PC-3 (cell line): ENCODE data around the gene MSI2. TPM values are rescaled to one million over a fixed set of nuclear protein-coding genes. Genes with fewer than 3 reads are reported as not detected.

Experiments used
- ATAC-seq: fragments of 200-7000 bp; cut with Tn5 transposase; 2 replicates; pipeline ENCODE4 v1.9.1; 2020; ENCODE audit warnings: mild to moderate bottlenecking, moderate library complexity
- BruUV-seq: library from RNA; stranded (reverse); fragments of 400-500 nt; replicated peaks from 2 replicates; lab custom pipeline; 2021; lab: Mats Ljungman, UMichigan
- CTCF ChIA-PET: fragments of 300-600 bp; sonication (Branson Sonifier 250); formaldehyde crosslinking; loops from one replicate; lab custom pipeline; 2022; ENCODE audit warnings: antibody characterized with exemption; lab: Charles Lee
- POLR2A ChIA-PET: fragments of 300-600 bp; sonication (Branson Sonifier 250); formaldehyde crosslinking; loops from one replicate; lab custom pipeline; 2022; ENCODE audit warnings: antibody characterized with exemption; ENCODE audit not compliant: unreplicated experiment; lab: Charles Lee
- DNase-seq: peaks from one replicate; pipeline ENCODE4 v3.0.0-alpha.2; 2015
- H2AFZ ChIP-seq: fragments of 300-600 bp; sonication (generic); 2 replicates; pipeline ENCODE4 v1.6.0; 2016; ENCODE audit warnings: antibody characterized with exemption, low read length
- H3F3A ChIP-seq: fragments of 300-600 bp; sonication (generic); one replicate; pipeline ENCODE4 v1.6.0; 2017; ENCODE audit warnings: antibody characterized with exemption, low read length, control low read depth, mild to moderate bottlenecking; ENCODE audit not compliant: unreplicated experiment
- H3K27ac ChIP-seq: fragments of 300-600 bp; sonication (generic); 2 replicates; pipeline ENCODE4 v1.5.1; 2016; ENCODE audit warnings: mild to moderate bottlenecking, low read length
- H3K27me3 ChIP-seq: fragments of 300-600 bp; sonication (generic); 2 replicates; pipeline ENCODE4 v1.6.1; 2016; ENCODE audit warnings: low read length, mixed read lengths
- H3K36me3 ChIP-seq: fragments of 300-600 bp; sonication (generic); 2 replicates; pipeline ENCODE4 v1.6.1; 2016; ENCODE audit warnings: low read depth, mixed run types, low read length, mixed read lengths
- H3K4me1 ChIP-seq: fragments of 300-600 bp; sonication (generic); 2 replicates; pipeline ENCODE4 v1.5.1; 2016; ENCODE audit warnings: low read length; ENCODE audit not compliant: insufficient read depth
- H3K4me2 ChIP-seq: fragments of 300-600 bp; sonication (generic); 2 replicates; pipeline ENCODE4 v1.6.0; 2016; ENCODE audit warnings: low read length
- H3K4me3 ChIP-seq: fragments of 300-600 bp; sonication (generic); 2 replicates; pipeline ENCODE4 v1.5.1; 2016; ENCODE audit warnings: mild to moderate bottlenecking, low read length, mixed read lengths
- H3K79me2 ChIP-seq: fragments of 300-600 bp; sonication (generic); 2 replicates; pipeline ENCODE4 v1.6.1; 2017; ENCODE audit warnings: low read length, mixed read lengths
- H3K9ac ChIP-seq: fragments of 300-600 bp; sonication (generic); 2 replicates; pipeline ENCODE4 v1.6.0; 2016; ENCODE audit warnings: mild to moderate bottlenecking, low read length
- H3K9me2 ChIP-seq: fragments of 300-600 bp; sonication (generic); replicated peaks from 2 replicates; pipeline ENCODE4 v1.6.1; 2016; ENCODE audit warnings: mixed run types, low read length, mixed read lengths
- H3K9me3 ChIP-seq: fragments of 300-600 bp; sonication (generic); 2 replicates; pipeline ENCODE4 v1.6.1; 2016; ENCODE audit warnings: low read length, mixed read lengths
- H4K20me1 ChIP-seq: fragments of 300-600 bp; sonication (generic); 2 replicates; pipeline ENCODE4 v1.6.1; 2016; ENCODE audit warnings: low read length, mixed read lengths
- CTCF ChIP-seq: fragments of 300-600 bp; sonication (generic); conservative IDR thresholded peaks from 2 replicates; pipeline ENCODE4 v1.5.1; 2017; ENCODE audit warnings: antibody characterized with exemption, low read depth, mild to moderate bottlenecking, low read length
- EZH2 ChIP-seq: fragments of 300-600 bp; sonication (generic); IDR thresholded peaks from one replicate; pipeline ENCODE4 v1.6.1; 2017; ENCODE audit warnings: antibody characterized with exemption, mild to moderate bottlenecking, low read length; ENCODE audit not compliant: unreplicated experiment
- EZH2phosphoT487 ChIP-seq: fragments of 300-600 bp; sonication (generic); IDR thresholded peaks from 2 replicates; pipeline ENCODE4 v1.6.1; 2018; ENCODE audit warnings: mild to moderate bottlenecking, antibody characterized with exemption, low read length, borderline replicate concordance
- intact Hi-C: fragments of 100-400 bp; cut with micrococcal nuclease; formaldehyde crosslinking; loops from 2 replicates; pipeline ENCODE4 v1.9.0; 2023
- total RNA-seq: library from RNA; depleted of rRNA; stranded (reverse); fragments of >200 nt; gene quantifications from 2 replicates; pipeline ENCODE4 v1.2.3, GENCODE V29; 2014

MSI2 gene
- total RNA-seq, 1 experiment from 2014 or later = 54.7 TPM

- TF ChIP-seq CTCF = peak; percentile 24; the same call in 1 of the 2 replicates
- TF ChIP-seq EZH2 = no peak
- Histone ChIP-seq H4K20me1 (no peaks in the 10 kb centered on the region), H3K4me3 (peak overlapping the region; percentile 44), H3K27ac (peak overlapping the region; percentile 83), H3K4me2 (peak overlapping the region; percentile 79), H3K9ac (peak overlapping the region; percentile 74), H3K9me3 (no peaks in the 10 kb centered on the region), H3K36me3 (no peaks in the 10 kb centered on the region; the same call in 1 of the 2 replicates), H3K4me1 (peaks cover 20% of the 10 kb centered on the region), H2AFZ (peak overlapping the region; percentile 43), H3F3A (no peaks in the 10 kb centered on the region), H3K27me3 (no peaks in the 10 kb centered on the region), H3K9me2 (no peaks in the 10 kb centered on the region), H3K79me2 (no peaks in the 10 kb centered on the region)
- ChIA-PET POLR2A (interaction anchor here (0.5 to 0.6 kb wide), 4 partner anchors 45 to 963 kb away, joined by 3 to 11 read pairs (median 4); partner anchors contain the start of gene DYNLL2), CTCF (interaction anchor here (0.9 to 2.0 kb wide), 4 partner anchors 9 to 420 kb away, joined by 3 to 12 read pairs (median 4); no protein-coding TSS in a partner anchor)
- intact Hi-C loops = loop anchor here (1.0 to 5.0 kb wide), 4 partner anchors 66 to 405 kb away; partner anchors contain the start of gene MSI2
- BruUV-seq = no TSS peak
- ATAC-seq (peak; percentile 98), DNase-seq (peak; percentile 100)
Measured at GRCh38 chr17:57662644-57663308, 406.5 kb downstream of the MSI2 start.

DNA sequence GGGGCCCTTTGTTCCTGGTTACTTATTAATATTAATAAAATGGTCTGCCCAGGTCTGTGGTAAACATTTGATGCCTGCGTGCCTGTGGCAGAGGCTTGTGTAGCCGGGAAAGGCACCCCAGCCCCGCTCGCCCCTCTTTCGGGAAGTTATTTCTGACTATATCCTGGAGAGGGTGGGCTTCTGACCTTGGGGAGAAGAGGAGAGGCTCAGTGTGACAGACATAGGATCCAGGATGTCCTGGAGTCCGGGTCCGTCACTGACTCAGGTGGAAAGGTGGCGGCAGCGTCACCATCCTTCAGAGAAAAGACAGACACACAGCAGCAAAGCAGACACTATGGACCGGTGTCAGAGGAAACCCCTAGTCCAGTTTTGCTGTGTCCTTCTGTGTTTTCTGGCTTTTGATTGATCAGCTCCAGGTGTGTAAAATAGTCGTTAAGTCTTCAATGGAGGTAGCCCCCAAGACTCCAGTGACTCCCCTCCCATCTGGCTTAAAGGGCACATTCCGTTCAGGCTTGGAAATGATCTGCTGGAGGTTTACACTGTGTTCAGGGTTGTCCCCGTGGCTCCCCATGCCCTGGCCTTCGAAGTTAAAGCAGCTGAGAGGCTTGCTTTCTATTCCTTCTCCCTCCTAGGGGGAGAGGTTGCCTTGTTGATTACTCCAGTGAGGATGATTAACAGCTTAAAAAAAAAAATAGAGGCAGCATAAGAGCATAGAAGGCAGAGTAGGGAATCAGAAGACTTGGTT, 407.2 kb downstream of the MSI2 start:
- Histone ChIP-seq H3K36me3 (no peaks in the 10 kb centered on the region), H3K9me2 (no peaks in the 10 kb centered on the region), H3K4me3 (peak overlapping the region; percentile 33), H2AFZ (peak overlapping the region; percentile 19; the same call in 1 of the 2 replicates), H3F3A (no peaks in the 10 kb centered on the region), H3K4me1 (peaks cover 20% of the 10 kb centered on the region), H4K20me1 (no peaks in the 10 kb centered on the region), H3K4me2 (peak overlapping the region; percentile 69), H3K27ac (peak overlapping the region; percentile 83), H3K79me2 (no peaks in the 10 kb centered on the region), H3K27me3 (no peaks in the 10 kb centered on the region), H3K9ac (peak overlapping the region; percentile 74), H3K9me3 (no peaks in the 10 kb centered on the region)
- TSS peak; percentile 53 for BruUV-seq
- TF ChIP-seq CTCF (no peak), EZH2 (no peak), EZH2phosphoT487 (no peak)
- no peak for ATAC-seq
- CTCF ChIA-PET = interaction anchor here (0.9 to 2.0 kb wide), 3 partner anchors 8 to 421 kb away, joined by 3 to 12 read pairs (median 4); no protein-coding TSS in a partner anchor
- POLR2A ChIA-PET = interaction anchor here (0.5 to 0.6 kb wide), 3 partner anchors 419 to 964 kb away, joined by 3 to 11 read pairs (median 3); partner anchors contain the start of gene DYNLL2
- DNase-seq = no peak
- intact Hi-C loops = loop anchor here (2.0 to 5.0 kb wide), 3 partner anchors 67 to 406 kb away; partner anchors contain the start of gene MSI2
